ENCODE measurements around the gene CHP1.

Gene CHP1

GRCh38 chr15:41230650-41231421 lies at the start of gene CHP1, which contains the start of gene EXD1:
CHP1 (plus strand) TSS chr15:41231268; CDS start chr15:41231383, 115 bp downstream.
EXD1 (minus strand) TSS chr15:41230757; CDS start chr15:41226575, 4,182 bp downstream.
- peak within 1 kb of the TSS; percentile 84 for H3K4me3 ChIP-seq (ENCODE audit: low read length)
- H3K27me3 ChIP-seq (ENCODE audit: insufficient read depth, low read length): no peaks in the 10 kb centered on the region
- H3K36me3 ChIP-seq (ENCODE audit: insufficient read depth, low read length): no peaks in the 10 kb centered on the region
- no peaks in the 10 kb centered on the region for H3K9me3 ChIP-seq (ENCODE audit: low read length)
- peaks cover 7% of the 10 kb centered on the region for H3K4me1 ChIP-seq (ENCODE audit: insufficient read depth, low read length)
- H2AFZ ChIP-seq (ENCODE audit: low read depth, low read length): peak within 1 kb of the TSS; percentile 90

GRCh38 chr15:41182266-41182665 lies 48.8 kb upstream of the CHP1 start:
- Histone ChIP-seq H3K27me3 (ENCODE audit: insufficient read depth, low read length) (no peaks in the 10 kb centered on the region), H3K36me3 (ENCODE audit: insufficient read depth, low read length) (no peaks in the 10 kb centered on the region), H3K4me1 (ENCODE audit: insufficient read depth, low read length) (peaks cover 9% of the 10 kb centered on the region), H2AFZ (ENCODE audit: low read depth, low read length) (no peak overlapping the region), H3K9me3 (ENCODE audit: low read length) (no peaks in the 10 kb centered on the region), H3K4me3 (ENCODE audit: low read length) (no peak overlapping the region)

GRCh38 chr15:41183581-41183980 lies 47.5 kb upstream of the CHP1 start:
- H2AFZ ChIP-seq (ENCODE audit: low read depth, low read length): no peak overlapping the region

GRCh38 chr15:41194444-41194843 lies 36.6 kb upstream of the CHP1 start:
- no peaks in the 10 kb centered on the region for H3K9me3 ChIP-seq (ENCODE audit: low read length)

More at GRCh38 chr15:41183581-41183980, 47.5 kb upstream of the CHP1 start:
- Histone ChIP-seq H3K36me3 (ENCODE audit: insufficient read depth, low read length) (no peaks in the 10 kb centered on the region), H3K9me3 (ENCODE audit: low read length) (no peaks in the 10 kb centered on the region), H3K4me1 (ENCODE audit: insufficient read depth, low read length) (peaks cover 9% of the 10 kb centered on the region), H3K27me3 (ENCODE audit: insufficient read depth, low read length) (no peaks in the 10 kb centered on the region), H3K4me3 (ENCODE audit: low read length) (no peak overlapping the region)

GRCh38 chr15:41199470-41199869 lies 31.6 kb upstream of the CHP1 start:
- H3K36me3 ChIP-seq (ENCODE audit: insufficient read depth, low read length): no peaks in the 10 kb centered on the region
- H3K27me3 ChIP-seq (ENCODE audit: insufficient read depth, low read length): no peaks in the 10 kb centered on the region
- no peaks in the 10 kb centered on the region for H3K4me1 ChIP-seq (ENCODE audit: insufficient read depth, low read length)
- no peak overlapping the region for H2AFZ ChIP-seq (ENCODE audit: low read depth, low read length)
- no peaks in the 10 kb centered on the region for H3K9me3 ChIP-seq (ENCODE audit: low read length)
- H3K4me3 ChIP-seq (ENCODE audit: low read length): no peak overlapping the region

More at GRCh38 chr15:41194444-41194843, 36.6 kb upstream of the CHP1 start:
- H3K27me3 ChIP-seq (ENCODE audit: insufficient read depth, low read length): no peaks in the 10 kb centered on the region
- no peak overlapping the region for H3K4me3 ChIP-seq (ENCODE audit: low read length)
- no peaks in the 10 kb centered on the region for H3K4me1 ChIP-seq (ENCODE audit: insufficient read depth, low read length)
- no peak overlapping the region for H2AFZ ChIP-seq (ENCODE audit: low read depth, low read length)
- H3K36me3 ChIP-seq (ENCODE audit: insufficient read depth, low read length): no peaks in the 10 kb centered on the region

GRCh38 chr15:41203395-41203794 lies 27.7 kb upstream of the CHP1 start:
- H3K4me3 ChIP-seq (ENCODE audit: low read length): no peak overlapping the region
- no peaks in the 10 kb centered on the region for H3K9me3 ChIP-seq (ENCODE audit: low read length)
- H2AFZ ChIP-seq (ENCODE audit: low read depth, low read length): no peak overlapping the region
- no peaks in the 10 kb centered on the region for H3K36me3 ChIP-seq (ENCODE audit: insufficient read depth, low read length)
- H3K4me1 ChIP-seq (ENCODE audit: insufficient read depth, low read length): no peaks in the 10 kb centered on the region
- no peaks in the 10 kb centered on the region for H3K27me3 ChIP-seq (ENCODE audit: insufficient read depth, low read length)

- H3K4me3 ChIP-seq (ENCODE audit: low read length): no peak overlapping the region
- no peak overlapping the region for H2AFZ ChIP-seq (ENCODE audit: low read depth, low read length)
- no peaks in the 10 kb centered on the region for H3K9me3 ChIP-seq (ENCODE audit: low read length)
- no peaks in the 10 kb centered on the region for H3K4me1 ChIP-seq (ENCODE audit: insufficient read depth, low read length)
- H3K27me3 ChIP-seq (ENCODE audit: insufficient read depth, low read length): no peaks in the 10 kb centered on the region
- no peaks in the 10 kb centered on the region for H3K36me3 ChIP-seq (ENCODE audit: insufficient read depth, low read length)
These were observed 25.8 kb upstream of the CHP1 start for GRCh38 chr15:41205315-41205714.

- H3K4me3 ChIP-seq (ENCODE audit: low read length): no peak overlapping the region
- no peaks in the 10 kb centered on the region for H3K9me3 ChIP-seq (ENCODE audit: low read length)
- no peaks in the 10 kb centered on the region for H3K27me3 ChIP-seq (ENCODE audit: insufficient read depth, low read length)
- no peaks in the 10 kb centered on the region for H3K4me1 ChIP-seq (ENCODE audit: insufficient read depth, low read length)
- no peaks in the 10 kb centered on the region for H3K36me3 ChIP-seq (ENCODE audit: insufficient read depth, low read length)
- no peak overlapping the region for H2AFZ ChIP-seq (ENCODE audit: low read depth, low read length)
These were observed 23.2 kb upstream of the CHP1 start for GRCh38 chr15:41207687-41208448.

- peaks cover 6% of the 10 kb centered on the region for H3K27me3 ChIP-seq (ENCODE audit: insufficient read depth, low read length)
These were observed 15.4 kb upstream of the CHP1 start for GRCh38 chr15:41215708-41216107.

GRCh38 chr15:41218851-41219250 lies 12.2 kb upstream of the CHP1 start:
- Histone ChIP-seq H3K27me3 (ENCODE audit: insufficient read depth, low read length) (peaks cover 6% of the 10 kb centered on the region), H3K4me3 (ENCODE audit: low read length) (no peak overlapping the region), H3K36me3 (ENCODE audit: insufficient read depth, low read length) (no peaks in the 10 kb centered on the region), H2AFZ (ENCODE audit: low read depth, low read length) (no peak overlapping the region), H3K4me1 (ENCODE audit: insufficient read depth, low read length) (no peaks in the 10 kb centered on the region), H3K9me3 (ENCODE audit: low read length) (no peaks in the 10 kb centered on the region)

More at GRCh38 chr15:41215708-41216107, 15.4 kb upstream of the CHP1 start:
- H3K4me3 ChIP-seq (ENCODE audit: low read length): no peak overlapping the region
- no peaks in the 10 kb centered on the region for H3K4me1 ChIP-seq (ENCODE audit: insufficient read depth, low read length)
- no peaks in the 10 kb centered on the region for H3K36me3 ChIP-seq (ENCODE audit: insufficient read depth, low read length)
- no peaks in the 10 kb centered on the region for H3K9me3 ChIP-seq (ENCODE audit: low read length)
- no peak overlapping the region for H2AFZ ChIP-seq (ENCODE audit: low read depth, low read length)

GRCh38 chr15:41219381-41219780 lies 11.7 kb upstream of the CHP1 start:
- H2AFZ ChIP-seq (ENCODE audit: low read depth, low read length): no peak overlapping the region
- H3K4me3 ChIP-seq (ENCODE audit: low read length): no peak overlapping the region
- H3K27me3 ChIP-seq (ENCODE audit: insufficient read depth, low read length): peaks cover 6% of the 10 kb centered on the region
- H3K9me3 ChIP-seq (ENCODE audit: low read length): no peaks in the 10 kb centered on the region
- H3K36me3 ChIP-seq (ENCODE audit: insufficient read depth, low read length): no peaks in the 10 kb centered on the region
- no peaks in the 10 kb centered on the region for H3K4me1 ChIP-seq (ENCODE audit: insufficient read depth, low read length)

GRCh38 chr15:41230345-41230649 lies 771 bp upstream of the CHP1 start:
- Histone ChIP-seq H3K9me3 (ENCODE audit: low read length) (no peaks in the 10 kb centered on the region), H2AFZ (ENCODE audit: low read depth, low read length) (peak overlapping the region; percentile 30), H3K36me3 (ENCODE audit: insufficient read depth, low read length) (no peaks in the 10 kb centered on the region), H3K4me1 (ENCODE audit: insufficient read depth, low read length) (peaks cover 7% of the 10 kb centered on the region), H3K27me3 (ENCODE audit: insufficient read depth, low read length) (no peaks in the 10 kb centered on the region), H3K4me3 (ENCODE audit: low read length) (peak overlapping the region; percentile 84)

GRCh38 chr15:41231422-41232226 lies 556 bp downstream of the CHP1 start:
- H3K36me3 ChIP-seq (ENCODE audit: insufficient read depth, low read length): no peaks in the 10 kb centered on the region
- H3K4me3 ChIP-seq (ENCODE audit: low read length): peak overlapping the region; percentile 84
- no peaks in the 10 kb centered on the region for H3K27me3 ChIP-seq (ENCODE audit: insufficient read depth, low read length)
- H2AFZ ChIP-seq (ENCODE audit: low read depth, low read length): peak overlapping the region; percentile 90
- no peaks in the 10 kb centered on the region for H3K9me3 ChIP-seq (ENCODE audit: low read length)
- peaks cover 7% of the 10 kb centered on the region for H3K4me1 ChIP-seq (ENCODE audit: insufficient read depth, low read length)

Measured in neuron (in vitro differentiated cells).